H1 (cell line): ENCODE measurements around the gene NFAM1. TPM values are rescaled to one million over a fixed set of nuclear protein-coding genes. Genes with fewer than 3 reads are reported as not detected.

Experiments used
- EZH2 ChIP-seq: fragments of 200-600 bp; sonication (generic); IDR thresholded peaks from 2 replicates; pipeline ENCODE4 v1.7.1; 2012; ENCODE audit warnings: low read depth, mild to moderate bottlenecking, moderate library complexity, low read length, inconsistent platforms; ENCODE audit not compliant: severe bottlenecking
- GTF2F1 ChIP-seq: IDR thresholded peaks from 2 replicates; pipeline ENCODE4 v1.6.1; 2012; ENCODE audit warnings: low read depth, low read length, improper control_type of control experiment, borderline replicate concordance
- HDAC6 ChIP-seq: IDR thresholded peaks from one replicate; pipeline ENCODE4 v1.7.1; 2012; ENCODE audit warnings: low read depth, mild to moderate bottlenecking, inconsistent platforms, low read length, moderate library complexity
- JUN ChIP-seq: IDR thresholded peaks from 2 replicates; pipeline ENCODE4 v1.6.1; 2011; ENCODE audit warnings: low read depth, mild to moderate bottlenecking, improper control_type of control experiment, low read length
- JUND ChIP-seq: IDR thresholded peaks from 2 replicates; pipeline ENCODE4 v1.6.1; 2011; ENCODE audit warnings: mild to moderate bottlenecking, improper control_type of control experiment, low read length
- MAFK ChIP-seq: IDR thresholded peaks from 2 replicates; pipeline ENCODE4 v1.6.1; 2012; ENCODE audit warnings: low read depth, mild to moderate bottlenecking, improper control_type of control experiment, low read length
- POU5F1 ChIP-seq: IDR thresholded peaks from 2 replicates; pipeline ENCODE4 v1.6.1; 2011; ENCODE audit warnings: low read depth, mild to moderate bottlenecking, low read length, moderate library complexity
- SP2 ChIP-seq: IDR thresholded peaks from 2 replicates; pipeline ENCODE4 v1.6.1; 2012; ENCODE audit warnings: mild to moderate bottlenecking, low read length, inconsistent platforms
- TAF7 ChIP-seq: optimal IDR thresholded peaks from 2 replicates; pipeline ENCODE3; 2011; ENCODE audit warnings: low read depth, mild to moderate bottlenecking, inconsistent platforms, low read length, moderate library complexity, borderline replicate concordance
- polyA plus RNA-seq, 7 experiments: library from polyadenylated mRNA; depleted of rRNA in 3 of 7; stranded (reverse) in 5 of 7; unstranded in 2 of 7; fragments of >200 nt in 5 of 7; fragments of 200-250 nt in 2 of 7; gene quantifications; 1 replicate in 5 of 7; 2 replicates in 1 of 7; 4 replicates in 1 of 7; pipeline versions ENCODE4 v1.2.1 to v1.2.3, GENCODE V29; 2011 to 2013; ENCODE audit warnings: missing spikeins in 2 of 7, mixed read lengths in 2 of 7
- total RNA-seq: library from RNA; stranded (reverse); fragmentation: NEBNext Ultra II Directional; extraction: Animal tissue kit (Norgen Biotek cat#: 25700); gene quantifications from 2 replicates; pipeline ENCODE4 v1.2.1, GENCODE V29; 2021
- TF ChIP-seq, protein P1 (sequence below), 3 experiments: IDR thresholded peaks; 1 replicate in 2 of 3; 2 replicates in 1 of 3; pipeline versions ENCODE4 v1.5.1 to v1.6.1; 2011; ENCODE audit warnings: low read length in 3 of 3, mild to moderate bottlenecking in 3 of 3, inconsistent platforms in 2 of 3, low read depth in 1 of 3, moderate library complexity in 1 of 3; ENCODE audit not compliant: insufficient read depth in 1 of 3; ENCODE audit errors: control extremely low read depth in 1 of 3
- TF ChIP-seq, protein P2 (sequence below): IDR thresholded peaks from 2 replicates; pipeline ENCODE4 v1.6.1; 2011; ENCODE audit warnings: low read depth, mild to moderate bottlenecking, low read length; ENCODE audit not compliant: insufficient read depth

The NFAM1 gene
- total and polyA plus RNA-seq, 2 of the 8 experiments (the other 6 are each of a cell fraction or from before 2014, with no cell fraction given): 0.62 to 0.73 TPM

DNA sequence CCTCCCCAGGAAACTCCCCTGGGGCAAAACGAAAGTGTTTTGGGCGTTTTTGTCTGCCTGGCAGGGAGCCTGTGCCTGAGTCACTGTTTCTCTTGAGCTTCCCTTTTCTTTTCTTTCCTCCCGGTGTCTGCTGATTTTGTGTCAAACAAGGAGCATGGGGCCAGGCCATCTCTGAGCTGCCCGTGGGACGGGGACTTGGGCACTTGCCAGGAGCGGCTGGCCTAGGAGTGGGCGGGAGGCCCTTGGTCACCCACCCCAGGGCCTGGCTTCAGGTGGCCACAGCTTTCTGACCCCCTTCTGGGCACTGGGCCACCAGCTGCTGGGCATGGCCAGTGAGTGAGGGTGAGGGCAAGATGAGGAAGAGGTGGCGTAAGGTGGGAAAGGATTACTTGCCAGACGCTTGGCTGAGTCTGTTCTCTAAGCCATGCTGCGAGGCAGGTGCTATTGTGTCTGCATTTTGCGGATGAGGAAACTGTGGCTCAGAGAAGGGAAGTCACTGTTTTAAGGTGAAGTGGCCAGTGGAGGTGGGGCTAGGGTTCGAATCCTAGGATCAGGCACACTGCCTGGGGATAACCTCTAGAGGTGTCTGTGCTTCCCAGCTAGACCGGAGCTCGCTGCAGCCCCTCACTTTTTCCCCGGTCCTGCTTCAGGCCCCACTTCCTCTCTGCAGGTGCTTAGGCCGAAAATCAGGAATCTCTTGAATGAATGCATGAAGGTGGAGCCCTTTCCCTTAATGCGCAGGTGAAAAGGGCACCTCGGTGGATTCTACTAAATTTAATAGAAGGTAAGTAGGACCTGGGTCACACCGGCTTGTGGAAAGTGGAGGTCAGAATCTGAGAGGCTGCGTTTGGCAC lies 7.8 kb upstream of the NFAM1 start (continued):
- TF ChIP-seq, protein P1, sequence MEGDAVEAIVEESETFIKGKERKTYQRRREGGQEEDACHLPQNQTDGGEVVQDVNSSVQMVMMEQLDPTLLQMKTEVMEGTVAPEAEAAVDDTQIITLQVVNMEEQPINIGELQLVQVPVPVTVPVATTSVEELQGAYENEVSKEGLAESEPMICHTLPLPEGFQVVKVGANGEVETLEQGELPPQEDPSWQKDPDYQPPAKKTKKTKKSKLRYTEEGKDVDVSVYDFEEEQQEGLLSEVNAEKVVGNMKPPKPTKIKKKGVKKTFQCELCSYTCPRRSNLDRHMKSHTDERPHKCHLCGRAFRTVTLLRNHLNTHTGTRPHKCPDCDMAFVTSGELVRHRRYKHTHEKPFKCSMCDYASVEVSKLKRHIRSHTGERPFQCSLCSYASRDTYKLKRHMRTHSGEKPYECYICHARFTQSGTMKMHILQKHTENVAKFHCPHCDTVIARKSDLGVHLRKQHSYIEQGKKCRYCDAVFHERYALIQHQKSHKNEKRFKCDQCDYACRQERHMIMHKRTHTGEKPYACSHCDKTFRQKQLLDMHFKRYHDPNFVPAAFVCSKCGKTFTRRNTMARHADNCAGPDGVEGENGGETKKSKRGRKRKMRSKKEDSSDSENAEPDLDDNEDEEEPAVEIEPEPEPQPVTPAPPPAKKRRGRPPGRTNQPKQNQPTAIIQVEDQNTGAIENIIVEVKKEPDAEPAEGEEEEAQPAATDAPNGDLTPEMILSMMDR (IDR thresholded peaks at IDR 0.05; ENCODE audit: control extremely low read depth in 1 of 3, insufficient read depth in 1 of 3, low read depth in 1 of 3, low read length in 3 of 3): no peak
- TF ChIP-seq HDAC6 (no peak), GTF2F1 (no peak), SP2 (no peak), EZH2 (no peak), TAF7 (no peak), POU5F1 (no peak), MAFK (no peak), JUND (no peak), JUN (no peak)
- TF ChIP-seq, protein P2, sequence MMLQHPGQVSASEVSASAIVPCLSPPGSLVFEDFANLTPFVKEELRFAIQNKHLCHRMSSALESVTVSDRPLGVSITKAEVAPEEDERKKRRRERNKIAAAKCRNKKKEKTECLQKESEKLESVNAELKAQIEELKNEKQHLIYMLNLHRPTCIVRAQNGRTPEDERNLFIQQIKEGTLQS: no peak
